ENCODE results near the gene CCNB2.

Gene CCNB2

GRCh38 chr15:59152694-59153450 lies 47.9 kb downstream of the CCNB2 start:
- CTCF ChIA-PET = no interaction called here
- no peak for TF ChIP-seq SP1 (IDR thresholded peaks at IDR 0.05)
- TF ChIP-seq L3MBTL2 (conservative IDR thresholded peaks at IDR 0.05) = no peak
- no peak for TF ChIP-seq ELF4 (IDR thresholded peaks at IDR 0.05)
- TF ChIP-seq FOXM1 (IDR thresholded peaks at IDR 0.05; ENCODE audit: borderline replicate concordance) = no peak
- no peak for TF ChIP-seq FOXA1 (IDR thresholded peaks at IDR 0.05)
- POLR2A ChIA-PET = no interaction called here
- no peak for DNase-seq (ENCODE audit: extremely low spot score)

- TF ChIP-seq FOXA1 (IDR thresholded peaks at IDR 0.05) = no peak
- TF ChIP-seq SP1 (IDR thresholded peaks at IDR 0.05) = no peak
- TF ChIP-seq ZNF384 (IDR thresholded peaks at IDR 0.05) = no peak
- no peak for TF ChIP-seq NFRKB (IDR thresholded peaks at IDR 0.05)
- TF ChIP-seq ELF4 (IDR thresholded peaks at IDR 0.05) = no peak
- no peak for TF ChIP-seq FOXM1 (IDR thresholded peaks at IDR 0.05; ENCODE audit: borderline replicate concordance)
- no peak for TF ChIP-seq HDGF (IDR thresholded peaks at IDR 0.05; ENCODE audit: borderline replicate concordance)
- TF ChIP-seq LEF1 (IDR thresholded peaks at IDR 0.05; ENCODE audit: borderline replicate concordance) = no peak
- TF ChIP-seq ARNT (IDR thresholded peaks at IDR 0.05) = no peak
- TF ChIP-seq PKNOX1 (IDR thresholded peaks at IDR 0.05) = no peak
- TF ChIP-seq L3MBTL2 (conservative IDR thresholded peaks at IDR 0.05) = no peak
- TF ChIP-seq FOXK2 (IDR thresholded peaks at IDR 0.05) = no peak
- TF ChIP-seq TARDBP (IDR thresholded peaks at IDR 0.05) = no peak
- TF ChIP-seq CTBP1 (IDR thresholded peaks at IDR 0.05; ENCODE audit: borderline replicate concordance) = no peak
- no peak for TF ChIP-seq BHLHE40 (IDR thresholded peaks at IDR 0.05; ENCODE audit: borderline replicate concordance)
- no peak for TF ChIP-seq SUZ12 (IDR thresholded peaks at IDR 0.05)
- ChIA-PET POLR2A (no interaction called here), CTCF (no interaction called here)
- no peak for DNase-seq (ENCODE audit: extremely low spot score)
Observed at GRCh38 chr15:59153466-59153865, 48.5 kb downstream of the CCNB2 start.

GRCh38 chr15:59154243-59154642 lies 49.3 kb downstream of the CCNB2 start:
- CTCF ChIA-PET = no interaction called here
- TF ChIP-seq HDGF (IDR thresholded peaks at IDR 0.05; ENCODE audit: borderline replicate concordance) = no peak
- TF ChIP-seq FOXA1 (IDR thresholded peaks at IDR 0.05) = no peak
- no peak for TF ChIP-seq FOXK2 (IDR thresholded peaks at IDR 0.05)
- no peak for TF ChIP-seq NFRKB (IDR thresholded peaks at IDR 0.05)
- no peak for TF ChIP-seq ELF4 (IDR thresholded peaks at IDR 0.05)
- no peak for TF ChIP-seq ARNT (IDR thresholded peaks at IDR 0.05)
- TF ChIP-seq SUZ12 (IDR thresholded peaks at IDR 0.05) = no peak
- no peak for TF ChIP-seq PKNOX1 (IDR thresholded peaks at IDR 0.05)
- TF ChIP-seq ZNF384 (IDR thresholded peaks at IDR 0.05) = no peak
- no peak for TF ChIP-seq L3MBTL2 (conservative IDR thresholded peaks at IDR 0.05)
- TF ChIP-seq FOXM1 (IDR thresholded peaks at IDR 0.05; ENCODE audit: borderline replicate concordance) = no peak
- TF ChIP-seq CTBP1 (IDR thresholded peaks at IDR 0.05; ENCODE audit: borderline replicate concordance) = no peak
- no peak for TF ChIP-seq TARDBP (IDR thresholded peaks at IDR 0.05)
- POLR2A ChIA-PET = no interaction called here
- no peak for DNase-seq (ENCODE audit: extremely low spot score)

- CTCF ChIA-PET = no interaction called here
- POLR2A ChIA-PET = no interaction called here
- TF ChIP-seq SP1 (IDR thresholded peaks at IDR 0.05) (no peak), PKNOX1 (IDR thresholded peaks at IDR 0.05) (no peak), TARDBP (IDR thresholded peaks at IDR 0.05) (no peak), NFRKB (IDR thresholded peaks at IDR 0.05) (no peak), FOXM1 (IDR thresholded peaks at IDR 0.05; ENCODE audit: borderline replicate concordance) (no peak)
- no peak for DNase-seq (ENCODE audit: extremely low spot score)
Observed at GRCh38 chr15:59155431-59155830, 50.5 kb downstream of the CCNB2 start.

GRCh38 chr15:59157396-59157795 lies 52.5 kb downstream of the CCNB2 start:
- POLR2A ChIA-PET = interaction anchor here (0.6 kb wide), 1 partner anchor 40 kb away, joined by 3 read pairs; no protein-coding TSS in a partner anchor
- CTCF ChIA-PET = no interaction called here
- TF ChIP-seq NFRKB (IDR thresholded peaks at IDR 0.05) (no peak), FOXA1 (IDR thresholded peaks at IDR 0.05) (no peak), PKNOX1 (IDR thresholded peaks at IDR 0.05) (no peak)
- no peak for DNase-seq (ENCODE audit: extremely low spot score)

- DNase-seq (ENCODE audit: extremely low spot score) = no peak
- POLR2A ChIA-PET = no interaction called here
- TF ChIP-seq LEF1 (IDR thresholded peaks at IDR 0.05; ENCODE audit: borderline replicate concordance) (no peak), PKNOX1 (IDR thresholded peaks at IDR 0.05) (no peak), FOXA1 (IDR thresholded peaks at IDR 0.05) (no peak), TARDBP (IDR thresholded peaks at IDR 0.05) (no peak), L3MBTL2 (conservative IDR thresholded peaks at IDR 0.05) (no peak), ARNT (IDR thresholded peaks at IDR 0.05) (no peak), FOXM1 (IDR thresholded peaks at IDR 0.05; ENCODE audit: borderline replicate concordance) (no peak), SP1 (IDR thresholded peaks at IDR 0.05) (no peak), BHLHE40 (IDR thresholded peaks at IDR 0.05; ENCODE audit: borderline replicate concordance) (no peak), ZNF384 (IDR thresholded peaks at IDR 0.05) (no peak), CTBP1 (IDR thresholded peaks at IDR 0.05; ENCODE audit: borderline replicate concordance) (no peak), NFRKB (IDR thresholded peaks at IDR 0.05) (no peak), ELF4 (IDR thresholded peaks at IDR 0.05) (no peak), HDGF (IDR thresholded peaks at IDR 0.05; ENCODE audit: borderline replicate concordance) (no peak), SUZ12 (IDR thresholded peaks at IDR 0.05) (no peak), FOXK2 (IDR thresholded peaks at IDR 0.05) (no peak)
- CTCF ChIA-PET = no interaction called here
Observed at GRCh38 chr15:59157840-59158700, 53.1 kb downstream of the CCNB2 start.
